ENCODE measurements around the gene COL5A1.
"Not testable (repeated sequence)": the region's sequence is repeated elsewhere in the genome, so short reads cannot be mapped to it uniquely, and the experiment has no call there.

COL5A1 gene

GRCh38 chr9:134843740-134844139, 202.1 kb downstream of the COL5A1 start:
- no peak for DNase-seq

GRCh38 chr9:134844821-134845220, 203.2 kb downstream of the COL5A1 start:
- no peak for DNase-seq

GRCh38 chr9:134846187-134846586, 204.6 kb downstream of the COL5A1 start:
- DNase-seq, result no peak

- no peak for DNase-seq
These were observed 205.1 kb downstream of the COL5A1 start for GRCh38 chr9:134846699-134847098.

GRCh38 chr9:134847138-134847537, 205.5 kb downstream of the COL5A1 start:
- no peak for DNase-seq

GRCh38 chr9:134847752-134848432, 206.3 kb downstream of the COL5A1 start:
- DNase-seq, result no peak

GRCh38 chr9:134848504-134848903, 206.9 kb downstream of the COL5A1 start:
- no peak for DNase-seq

- no peak for DNase-seq
These were observed 209.0 kb downstream of the COL5A1 start for GRCh38 chr9:134850611-134851010.

GRCh38 chr9:134851020-134851419, 209.4 kb downstream of the COL5A1 start:
- DNase-seq, result no peak

- DNase-seq, result no peak
These were observed 211.5 kb downstream of the COL5A1 start for GRCh38 chr9:134852906-134853654.

GRCh38 chr9:134853893-134854292, 212.3 kb downstream of the COL5A1 start:
- DNase-seq, result no peak

- DNase-seq, result no peak
These were observed 213.0 kb downstream of the COL5A1 start for GRCh38 chr9:134854541-134854981.

- no peak for DNase-seq
These were observed 213.8 kb downstream of the COL5A1 start for GRCh38 chr9:134855231-134855899.

- DNase-seq, result no peak
These were observed 214.3 kb downstream of the COL5A1 start for GRCh38 chr9:134855900-134856377.

- DNase-seq, result not testable (repeated sequence)
These were observed 215.8 kb downstream of the COL5A1 start for GRCh38 chr9:134857451-134857850.

GRCh38 chr9:134858051-134858841, 216.6 kb downstream of the COL5A1 start:
- peak; percentile 70 for DNase-seq

GRCh38 chr9:134860510-134860909, 218.9 kb downstream of the COL5A1 start:
- DNase-seq, result no peak

- no peak for DNase-seq
These were observed 220.2 kb downstream of the COL5A1 start for GRCh38 chr9:134861595-134862334.

- no peak for DNase-seq
These were observed 221.8 kb downstream of the COL5A1 start for GRCh38 chr9:134863306-134863902.

- no peak for DNase-seq
These were observed 222.6 kb downstream of the COL5A1 start for GRCh38 chr9:134863941-134864820.

- no peak for DNase-seq
These were observed 223.2 kb downstream of the COL5A1 start for GRCh38 chr9:134864821-134865190.
